Fibroblast of lung (primary cell): ENCODE data around the gene ZNF469. TPM values are rescaled to one million over a fixed set of nuclear protein-coding genes. Genes with fewer than 3 reads are reported as not detected.

Experiments used
- DNase-seq, 2 donors: peaks; one replicate each; pipeline versions ENCODE4 v3.0.0 to v3.0.0-alpha.2; 2010; ENCODE audit warnings: low read depth in 2 of 2
- H2AFZ ChIP-seq: 2 replicates; pipeline ENCODE4 v1.5.1; 2012; ENCODE audit warnings: low read length, control low read depth, inconsistent platforms
- H3K27ac ChIP-seq: 2 replicates; pipeline ENCODE4 v1.5.1; 2011; ENCODE audit warnings: low read length, control low read depth; ENCODE audit not compliant: insufficient read depth
- H3K27me3 ChIP-seq: 2 replicates; pipeline ENCODE4 v1.5.1; 2011; ENCODE audit warnings: mild to moderate bottlenecking, low read length; ENCODE audit not compliant: control insufficient read depth, insufficient read depth
- H3K36me3 ChIP-seq: 2 replicates; pipeline ENCODE4 v1.5.1; 2011; ENCODE audit warnings: low read length; ENCODE audit not compliant: control insufficient read depth, insufficient read depth
- H3K4me1 ChIP-seq: 2 replicates; pipeline ENCODE4 v1.5.1; 2011; ENCODE audit warnings: low read length; ENCODE audit not compliant: control insufficient read depth, insufficient read depth; ENCODE audit errors: extremely low read depth
- H3K4me2 ChIP-seq: 2 replicates; pipeline ENCODE4 v1.5.1; 2011; ENCODE audit warnings: low read length, control low read depth; ENCODE audit not compliant: insufficient read depth; ENCODE audit errors: extremely low read depth
- H3K4me3 ChIP-seq, 4 experiments: fragments of 200-600 bp in 1 of 4; sonication (generic) in 1 of 4; replicated peaks in 1 of 4; 2 replicates each; pipeline ENCODE4 v1.5.1; 2011 to 2016; ENCODE audit warnings: low read length in 4 of 4, low read depth in 3 of 4, mild to moderate bottlenecking in 3 of 4, control low read depth in 2 of 4, inconsistent platforms in 1 of 4, mixed read lengths in 1 of 4; ENCODE audit not compliant: insufficient read depth in 1 of 4; ENCODE audit errors: control extremely low read depth in 1 of 4
- H3K79me2 ChIP-seq: 2 replicates; pipeline ENCODE4 v1.5.1; 2012; ENCODE audit warnings: mild to moderate bottlenecking, low read length, inconsistent platforms; ENCODE audit not compliant: control insufficient read depth, insufficient read depth
- H3K9ac ChIP-seq: 2 replicates; pipeline ENCODE4 v1.5.1; 2011; ENCODE audit warnings: mild to moderate bottlenecking, low read length, control low read depth; ENCODE audit not compliant: insufficient read depth
- H3K9me3 ChIP-seq: 2 replicates; pipeline ENCODE4 v1.5.1; 2012; ENCODE audit warnings: low read depth, low read length; ENCODE audit not compliant: control insufficient read depth, insufficient read depth
- H4K20me1 ChIP-seq: 2 replicates; pipeline ENCODE4 v1.5.1; 2011; ENCODE audit warnings: low read length; ENCODE audit not compliant: control insufficient read depth, insufficient read depth; ENCODE audit errors: extremely low read depth
- CTCF ChIP-seq, 2 donors: IDR thresholded peaks in 1 of 2; conservative IDR thresholded peaks in 1 of 2; 1 replicate in 1 of 2; 2 replicates in 1 of 2; pipeline ENCODE4 v1.5.1; 2011 to 2012; ENCODE audit warnings: low read length in 2 of 2, control low read depth in 1 of 2, inconsistent platforms in 1 of 2, low read depth in 1 of 2, mild to moderate bottlenecking in 1 of 2
- EZH2 ChIP-seq: IDR thresholded peaks from 2 replicates; pipeline ENCODE4 v1.5.1; 2012; ENCODE audit warnings: low read length, control low read depth, mild to moderate bottlenecking; ENCODE audit errors: missing control alignments
- polyA plus RNA-seq, 2 donors: library from polyadenylated mRNA; depleted of rRNA in 1 of 2; stranded (reverse) in 1 of 2; unstranded in 1 of 2; fragments of >200 nt; gene quantifications; 2 replicates each; pipeline ENCODE4 v1.2.1, GENCODE V29; 2011 to 2012; ENCODE audit warnings: missing spikeins in 1 of 2
- total RNA-seq: library from RNA; depleted of rRNA; stranded (reverse); fragments of >200 nt; gene quantifications from 2 replicates; pipeline ENCODE4 v1.2.1, GENCODE V29; 2014

Gene ZNF469
- total and polyA plus RNA-seq, 2 donors (not counting 1 experiment from before 2014, with no cell fraction given): 0.82 to 1.5 TPM

GRCh38 chr16:88373211-88373610 lies 9.5 kb upstream of the ZNF469 start:
- peaks cover 7% of the 10 kb centered on the region for H3K27me3 ChIP-seq
- no peak for DNase-seq

GRCh38 chr16:88373927-88374492 lies 8.7 kb upstream of the ZNF469 start:
- Histone ChIP-seq H3K27me3 (peaks cover 7% of the 10 kb centered on the region), H3K36me3 (no peaks in the 10 kb centered on the region), H2AFZ (no peak overlapping the region), H3K4me3 (no peak overlapping the region), H3K4me1 (no peaks in the 10 kb centered on the region), H3K27ac (no peak overlapping the region), H3K9me3 (no peaks in the 10 kb centered on the region), H4K20me1 (no peaks in the 10 kb centered on the region), H3K9ac (no peak overlapping the region), H3K4me2 (no peak overlapping the region), H3K79me2 (no peaks in the 10 kb centered on the region)
- no peak for TF ChIP-seq CTCF (conservative IDR thresholded peaks at IDR 0.05 in 1 of 2, IDR thresholded peaks at IDR 0.05 in 1 of 2; ENCODE audit: low read depth in 1 of 2, low read length in 2 of 2)
- TF ChIP-seq EZH2: no peak
- DNase-seq: no peak

More at GRCh38 chr16:88373211-88373610, 9.5 kb upstream of the ZNF469 start:
- no peaks in the 10 kb centered on the region for H3K4me1 ChIP-seq
- no peaks in the 10 kb centered on the region for H3K9me3 ChIP-seq
- no peaks in the 10 kb centered on the region for H4K20me1 ChIP-seq
- H3K9ac ChIP-seq: no peak overlapping the region
- no peaks in the 10 kb centered on the region for H3K79me2 ChIP-seq
- H3K36me3 ChIP-seq: no peaks in the 10 kb centered on the region
- no peak overlapping the region for H2AFZ ChIP-seq
- no peak overlapping the region for H3K4me2 ChIP-seq
- TF ChIP-seq CTCF (conservative IDR thresholded peaks at IDR 0.05 in 1 of 2, IDR thresholded peaks at IDR 0.05 in 1 of 2; ENCODE audit: low read depth in 1 of 2, low read length in 2 of 2): no peak
- TF ChIP-seq EZH2: no peak
- H3K4me3 ChIP-seq: no peak overlapping the region
- H3K27ac ChIP-seq: no peak overlapping the region

- H3K9ac ChIP-seq: no peak overlapping the region
- no peak overlapping the region for H3K27ac ChIP-seq
- H3K4me3 ChIP-seq: no peak overlapping the region
- H3K9me3 ChIP-seq: no peaks in the 10 kb centered on the region
- H3K36me3 ChIP-seq: no peaks in the 10 kb centered on the region
- H3K4me1 ChIP-seq: no peaks in the 10 kb centered on the region
- no peak overlapping the region for H3K4me2 ChIP-seq
- H3K27me3 ChIP-seq: peaks cover 7% of the 10 kb centered on the region
- no peak for DNase-seq
- no peak overlapping the region for H2AFZ ChIP-seq
- no peak for TF ChIP-seq CTCF (conservative IDR thresholded peaks at IDR 0.05 in 1 of 2, IDR thresholded peaks at IDR 0.05 in 1 of 2; ENCODE audit: low read depth in 1 of 2, low read length in 2 of 2)
- no peak for TF ChIP-seq EZH2
- no peaks in the 10 kb centered on the region for H3K79me2 ChIP-seq
- no peaks in the 10 kb centered on the region for H4K20me1 ChIP-seq
These were observed 8.0 kb upstream of the ZNF469 start for GRCh38 chr16:88374736-88375135.
